ENCODE data around the gene LRRTM2.

Gene LRRTM2

DNA sequence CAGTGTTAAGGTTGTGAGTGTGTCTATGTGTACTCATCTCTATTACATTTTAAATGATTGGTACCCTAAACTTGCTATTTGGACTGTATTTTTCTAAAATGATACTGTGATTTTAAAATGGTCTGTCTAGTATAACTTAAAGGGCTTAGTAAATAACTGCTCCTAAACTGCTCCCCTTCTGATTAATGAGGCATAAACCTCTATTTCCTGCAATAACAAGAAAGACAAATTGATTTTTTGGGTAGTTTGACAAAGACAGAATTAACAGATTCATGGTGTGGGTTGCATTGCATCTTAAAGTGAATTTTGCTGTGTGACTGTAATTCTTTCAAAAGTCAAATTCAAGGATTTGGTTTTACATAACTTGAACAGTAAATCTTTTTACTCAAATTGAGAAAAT lies 8.1 kb upstream of the LRRTM2 start:
- DNase-seq (ENCODE audit: low read depth) = no peak

DNA sequence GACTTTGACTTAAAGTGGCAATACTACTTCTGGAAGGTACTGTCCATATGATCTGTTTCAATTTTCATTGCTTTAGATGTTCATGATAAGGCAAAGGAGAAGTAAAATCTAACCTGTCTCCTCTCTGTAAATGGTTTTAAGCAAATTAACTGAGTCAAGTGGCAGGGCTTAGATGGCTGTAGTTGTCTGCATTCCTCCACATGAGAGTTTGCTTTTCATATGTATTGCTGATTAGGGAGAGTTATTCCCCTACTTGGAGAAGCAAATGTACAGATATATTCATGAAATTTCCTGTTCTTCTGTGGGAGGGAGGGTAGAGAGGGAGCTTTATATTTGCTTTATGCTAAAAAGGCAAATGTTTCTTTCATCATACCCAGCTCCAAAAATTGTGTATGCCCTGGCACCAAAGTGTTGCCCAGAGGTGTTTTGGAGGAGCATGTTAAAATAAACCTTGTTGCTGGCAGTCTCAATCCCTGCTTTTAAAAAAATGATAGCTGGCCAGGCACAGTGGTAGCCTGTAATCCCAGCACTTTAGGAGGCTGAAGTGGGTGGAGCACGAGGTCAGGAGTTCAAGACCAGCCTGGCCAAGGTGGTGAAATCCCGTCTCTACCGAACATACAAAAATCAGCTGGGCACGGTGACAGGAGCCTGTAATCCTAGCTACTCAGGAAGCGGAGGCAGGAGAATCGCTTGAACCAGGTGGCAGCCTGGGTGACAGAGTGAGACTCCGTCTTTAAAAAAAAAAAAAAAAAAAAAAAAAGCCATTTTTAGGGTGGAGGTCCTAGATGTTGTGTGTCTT lies 3.5 kb upstream of the LRRTM2 start:
- no peak for DNase-seq (ENCODE audit: low read depth)

GRCh38 chr5:138876811-138877210 lies 1.7 kb upstream of the LRRTM2 start:
- no peak for DNase-seq (ENCODE audit: low read depth)

- no peak for DNase-seq (ENCODE audit: low read depth)
Measured at GRCh38 chr5:138875946-138876345, 811 bp upstream of the LRRTM2 start.

- no peak for DNase-seq (ENCODE audit: low read depth)
Measured at GRCh38 chr5:138875552-138875875, 379 bp upstream of the LRRTM2 start.

DNA sequence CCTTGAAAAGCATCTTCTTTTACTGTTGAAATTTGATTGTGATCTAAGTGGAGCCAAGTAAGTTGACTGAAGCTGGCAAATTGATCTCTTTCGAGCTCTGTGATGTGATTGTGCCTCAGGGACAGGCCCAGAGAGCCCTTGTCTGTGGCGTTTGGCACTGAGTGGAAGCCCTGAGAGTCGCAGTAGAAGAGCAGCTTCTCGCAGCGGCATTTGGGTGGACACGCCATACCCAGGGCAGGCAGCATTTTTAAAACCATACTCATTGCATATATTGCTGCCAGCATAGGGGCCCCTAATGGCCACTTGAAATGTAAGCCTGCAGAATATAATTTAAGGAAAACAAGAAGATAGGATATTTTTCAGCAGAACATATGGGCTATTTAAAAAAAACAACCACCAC lies 894 bp downstream of the LRRTM2 start:
- DNase-seq (ENCODE audit: low read depth) = no peak

- DNase-seq (ENCODE audit: low read depth) = no peak
Measured at GRCh38 chr5:138873466-138874221, 1.5 kb downstream of the LRRTM2 start.

DNA sequence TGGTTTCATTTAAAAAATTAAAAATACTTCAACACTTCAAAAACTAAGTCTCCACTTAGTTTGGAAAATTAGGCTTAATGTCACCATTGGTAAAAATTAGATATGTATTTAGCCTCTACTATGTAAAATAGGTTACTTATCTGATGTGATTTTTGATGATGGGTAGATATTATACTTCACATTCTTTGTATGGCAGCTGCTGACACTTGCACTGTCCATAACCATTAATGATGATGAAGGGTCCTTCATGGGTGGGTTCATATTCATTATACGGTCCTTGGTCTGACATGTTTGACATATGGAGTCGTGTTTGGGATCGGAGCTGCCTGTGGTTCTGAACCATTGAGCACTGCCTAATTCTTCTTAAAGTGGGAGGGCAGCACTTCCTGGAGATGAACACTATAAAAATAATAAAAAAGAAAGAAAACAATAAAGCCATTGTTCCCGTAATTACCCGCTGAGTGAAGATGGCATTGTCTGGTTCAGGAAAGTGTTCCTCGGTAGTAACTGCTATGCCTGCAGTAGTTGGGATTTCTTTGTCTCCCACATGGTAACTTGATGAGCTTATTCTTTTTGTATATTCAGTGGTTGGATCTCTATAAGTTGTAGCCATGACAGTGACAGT lies 2.2 kb downstream of the LRRTM2 start:
- DNase-seq (ENCODE audit: low read depth) = no peak

GRCh38 chr5:138870611-138871010 lies 4.5 kb downstream of the LRRTM2 start:
- no peak for DNase-seq (ENCODE audit: low read depth)

- peak; percentile 31 for DNase-seq (ENCODE audit: low read depth)
Measured at GRCh38 chr5:138869763-138870500, 5.2 kb downstream of the LRRTM2 start.

DNA sequence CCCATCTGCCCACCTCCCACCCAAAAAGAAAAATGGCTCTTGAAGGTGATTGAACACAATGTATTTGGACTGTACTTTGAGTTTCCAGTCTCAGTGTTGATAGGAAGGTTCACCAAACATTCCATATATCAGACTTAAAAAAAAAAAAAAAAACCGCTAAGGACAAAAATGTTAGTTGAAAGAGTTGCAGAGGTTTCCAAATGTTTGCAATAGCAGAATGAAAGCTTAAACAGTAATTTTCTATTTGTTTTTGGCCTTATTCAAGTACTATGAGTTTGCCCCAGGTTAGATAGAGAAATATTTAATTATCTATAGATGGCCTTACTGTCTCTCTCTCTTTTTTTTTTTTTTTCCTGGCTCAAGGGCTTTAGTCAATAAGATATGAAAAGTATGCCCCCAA lies 6.1 kb downstream of the LRRTM2 start:
- no peak for DNase-seq (ENCODE audit: low read depth)

DNA sequence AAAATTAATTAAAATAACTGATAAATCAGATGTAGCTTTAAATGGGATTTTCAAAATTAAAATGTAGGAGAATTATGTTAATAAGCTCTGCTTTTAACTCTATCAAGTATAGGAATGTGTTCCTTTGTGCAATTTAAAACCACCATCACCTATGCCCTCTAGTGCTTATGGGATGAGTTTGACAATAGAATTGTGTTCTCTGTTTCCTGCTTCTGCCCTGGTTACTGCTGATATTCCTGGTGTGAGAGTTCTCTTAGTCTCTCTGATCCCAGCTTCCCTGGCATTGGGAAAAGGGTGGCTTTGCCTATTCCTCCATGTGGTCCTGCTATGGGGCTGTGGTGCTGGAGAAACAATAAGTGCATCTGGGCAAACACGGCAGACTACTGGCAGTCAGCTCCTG lies 8.1 kb downstream of the LRRTM2 start:
- no peak for DNase-seq (ENCODE audit: low read depth)

- DNase-seq (ENCODE audit: low read depth) = no peak
Measured at GRCh38 chr5:138853132-138853531, 22.0 kb downstream of the LRRTM2 start.

- DNase-seq (ENCODE audit: low read depth) = no peak
Measured at GRCh38 chr5:138850865-138851435, 24.2 kb downstream of the LRRTM2 start.

DNA sequence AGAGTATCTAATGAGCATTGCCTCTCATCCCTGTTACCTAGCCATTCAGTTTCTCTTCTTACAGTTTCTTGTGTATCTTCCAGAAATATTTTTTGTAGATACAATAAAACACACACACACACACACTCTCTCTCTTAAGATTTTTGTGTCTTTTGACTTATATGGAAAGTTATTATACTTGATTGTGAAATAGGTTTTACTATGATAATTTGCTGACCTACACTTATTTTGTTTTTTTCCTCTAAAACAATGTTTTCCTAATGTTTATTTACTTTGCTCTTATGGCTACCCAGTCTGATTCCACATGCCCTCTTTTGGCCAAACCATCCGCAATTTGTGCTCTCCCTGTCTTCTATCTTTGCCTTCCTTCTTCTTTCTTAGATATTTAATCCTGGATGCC lies 25.3 kb downstream of the LRRTM2 start:
- DNase-seq (ENCODE audit: low read depth) = no peak

DNA sequence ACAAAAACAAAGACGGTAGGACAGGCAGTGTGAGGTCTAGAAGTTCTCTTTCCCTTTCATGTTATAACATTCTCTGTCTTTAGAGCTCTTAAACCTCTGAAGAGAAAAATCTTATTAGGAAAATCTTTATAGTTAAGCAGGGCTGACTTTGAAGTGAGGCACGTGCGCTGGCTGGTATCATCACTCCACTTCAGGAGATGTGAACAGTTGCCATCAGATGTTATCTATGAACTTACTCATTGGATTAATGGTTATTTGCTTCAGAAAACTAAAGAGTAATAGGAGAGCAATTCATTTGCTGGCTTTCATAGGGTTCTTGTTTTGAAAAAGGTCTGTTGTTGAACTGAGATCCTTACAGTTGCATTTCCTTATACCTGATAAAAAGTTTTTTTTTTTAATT lies 25.7 kb downstream of the LRRTM2 start:
- no peak for DNase-seq (ENCODE audit: low read depth)

- DNase-seq (ENCODE audit: low read depth) = peak; percentile 58
Measured at GRCh38 chr5:138844812-138845513, 30.2 kb downstream of the LRRTM2 start.

GRCh38 chr5:138844125-138844461 lies 31.0 kb downstream of the LRRTM2 start:
- DNase-seq (ENCODE audit: low read depth) = no peak

GRCh38 chr5:138843316-138844124 lies 31.6 kb downstream of the LRRTM2 start:
- no peak for DNase-seq (ENCODE audit: low read depth)

- DNase-seq (ENCODE audit: low read depth) = no peak
Measured at GRCh38 chr5:138841531-138841930, 33.6 kb downstream of the LRRTM2 start.

DNA sequence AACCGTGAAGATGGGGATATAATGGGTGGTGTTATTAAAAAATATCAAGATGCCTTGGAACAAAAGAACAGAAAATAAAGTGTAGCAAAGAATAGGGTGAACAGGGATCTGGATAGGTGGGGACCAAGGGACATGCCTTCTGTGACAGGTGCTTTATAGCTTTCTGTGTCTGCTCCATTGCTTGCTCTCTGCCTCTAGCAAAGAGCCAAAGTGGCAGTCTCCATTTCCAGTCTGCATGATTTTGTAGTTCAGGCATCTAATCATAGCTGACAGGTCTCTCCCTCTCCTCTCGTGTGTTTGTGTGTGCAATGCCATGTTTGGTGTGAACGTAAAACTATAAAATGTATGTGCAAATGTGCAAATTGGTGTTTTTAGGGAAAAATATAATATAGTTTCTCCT lies 35.0 kb downstream of the LRRTM2 start:
- no peak for DNase-seq (ENCODE audit: low read depth)

Measured in non-pigmented ciliary epithelial cell (primary cell).